DND-41 (cell line): Measurements from ENCODE around the gene MCF2L2.

Source experiments
- ATAC-seq: fragments of 200-7000 bp; cut with Tn5 transposase; 3 replicates; pipeline ENCODE4 v1.9.1; 2021; ENCODE audit warnings: low read depth; ENCODE audit not compliant: insufficient read depth
- DNase-seq: peaks from one replicate; pipeline ENCODE4 v3.0.0-alpha.2; 2020
- H2AFZ ChIP-seq: 2 replicates; pipeline ENCODE4 v1.6.0; 2012; ENCODE audit warnings: low read depth, low read length
- H3K27ac ChIP-seq: 2 replicates; pipeline ENCODE4 v1.5.1; 2012; ENCODE audit warnings: low read length, inconsistent platforms
- H3K27me3 ChIP-seq: fragments of 200-600 bp; sonication (generic); 2 replicates; pipeline ENCODE4 v1.6.0; 2012; ENCODE audit warnings: low read length, mild to moderate bottlenecking, inconsistent platforms; ENCODE audit not compliant: insufficient read depth, poor library complexity
- H3K36me3 ChIP-seq: 2 replicates; pipeline ENCODE4 v1.5.1; 2012; ENCODE audit warnings: low read length, inconsistent platforms; ENCODE audit not compliant: insufficient read depth
- H3K4me1 ChIP-seq: 2 replicates; pipeline ENCODE4 v1.5.1; 2012; ENCODE audit warnings: mild to moderate bottlenecking, low read length; ENCODE audit not compliant: insufficient read depth
- H3K4me2 ChIP-seq: 2 replicates; pipeline ENCODE4 v1.6.0; 2012; ENCODE audit warnings: mild to moderate bottlenecking, moderate library complexity, low read length, inconsistent platforms; ENCODE audit not compliant: insufficient read depth
- H3K4me3 ChIP-seq, 2 experiments: fragments of 200-600 bp in 1 of 2; shearing (Covaris generic) in 1 of 2; 2 replicates each; pipeline ENCODE4 v1.5.1; 2012 to 2016; ENCODE audit warnings: inconsistent platforms in 2 of 2, low read length in 2 of 2, mild to moderate bottlenecking in 2 of 2, low read depth in 1 of 2, moderate library complexity in 1 of 2
- H3K79me2 ChIP-seq: 2 replicates; pipeline ENCODE4 v1.6.0; 2012; ENCODE audit warnings: low read length, inconsistent platforms; ENCODE audit not compliant: insufficient read depth
- H3K9ac ChIP-seq: 2 replicates; pipeline ENCODE4 v1.6.0; 2012; ENCODE audit warnings: low read depth, mild to moderate bottlenecking, inconsistent platforms, low read length, moderate library complexity
- H3K9me3 ChIP-seq: 2 replicates; pipeline ENCODE4 v1.5.1; 2012; ENCODE audit warnings: low read length, moderate library complexity, mild to moderate bottlenecking, inconsistent platforms; ENCODE audit not compliant: insufficient read depth, severe bottlenecking
- H4K20me1 ChIP-seq: 2 replicates; pipeline ENCODE4 v1.6.0; 2012; ENCODE audit warnings: low read length; ENCODE audit not compliant: insufficient read depth
- EZH2 ChIP-seq: IDR thresholded peaks from 3 replicates; pipeline ENCODE4 v1.6.1; 2012; ENCODE audit warnings: borderline replicate concordance, low read depth, mild to moderate bottlenecking, moderate library complexity, low read length, inconsistent platforms; ENCODE audit not compliant: severe bottlenecking
- TF ChIP-seq, protein P1 (sequence below): IDR thresholded peaks from 2 replicates; pipeline ENCODE4 v1.5.1; 2012; ENCODE audit warnings: borderline replicate concordance, low read length, moderate library complexity, mild to moderate bottlenecking; ENCODE audit not compliant: poor library complexity, severe bottlenecking; ENCODE audit errors: extremely low read depth

Gene MCF2L2

GRCh38 chr3:183300996-183301562 is 127.3 kb downstream of the MCF2L2 start:
- Histone ChIP-seq H3K9ac (no peak overlapping the region), H3K4me3 (no peak overlapping the region), H4K20me1 (no peaks in the 10 kb centered on the region), H3K27me3 (no peaks in the 10 kb centered on the region), H3K27ac (no peak overlapping the region), H3K36me3 (no peaks in the 10 kb centered on the region), H3K4me2 (no peak overlapping the region), H3K79me2 (no peaks in the 10 kb centered on the region), H2AFZ (no peak overlapping the region), H3K9me3 (no peaks in the 10 kb centered on the region), H3K4me1 (peaks cover 12% of the 10 kb centered on the region)
- TF ChIP-seq EZH2 = no peak
- TF ChIP-seq, protein P1, sequence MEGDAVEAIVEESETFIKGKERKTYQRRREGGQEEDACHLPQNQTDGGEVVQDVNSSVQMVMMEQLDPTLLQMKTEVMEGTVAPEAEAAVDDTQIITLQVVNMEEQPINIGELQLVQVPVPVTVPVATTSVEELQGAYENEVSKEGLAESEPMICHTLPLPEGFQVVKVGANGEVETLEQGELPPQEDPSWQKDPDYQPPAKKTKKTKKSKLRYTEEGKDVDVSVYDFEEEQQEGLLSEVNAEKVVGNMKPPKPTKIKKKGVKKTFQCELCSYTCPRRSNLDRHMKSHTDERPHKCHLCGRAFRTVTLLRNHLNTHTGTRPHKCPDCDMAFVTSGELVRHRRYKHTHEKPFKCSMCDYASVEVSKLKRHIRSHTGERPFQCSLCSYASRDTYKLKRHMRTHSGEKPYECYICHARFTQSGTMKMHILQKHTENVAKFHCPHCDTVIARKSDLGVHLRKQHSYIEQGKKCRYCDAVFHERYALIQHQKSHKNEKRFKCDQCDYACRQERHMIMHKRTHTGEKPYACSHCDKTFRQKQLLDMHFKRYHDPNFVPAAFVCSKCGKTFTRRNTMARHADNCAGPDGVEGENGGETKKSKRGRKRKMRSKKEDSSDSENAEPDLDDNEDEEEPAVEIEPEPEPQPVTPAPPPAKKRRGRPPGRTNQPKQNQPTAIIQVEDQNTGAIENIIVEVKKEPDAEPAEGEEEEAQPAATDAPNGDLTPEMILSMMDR = no peak
- no peak for DNase-seq
- no peak for ATAC-seq

DNA sequence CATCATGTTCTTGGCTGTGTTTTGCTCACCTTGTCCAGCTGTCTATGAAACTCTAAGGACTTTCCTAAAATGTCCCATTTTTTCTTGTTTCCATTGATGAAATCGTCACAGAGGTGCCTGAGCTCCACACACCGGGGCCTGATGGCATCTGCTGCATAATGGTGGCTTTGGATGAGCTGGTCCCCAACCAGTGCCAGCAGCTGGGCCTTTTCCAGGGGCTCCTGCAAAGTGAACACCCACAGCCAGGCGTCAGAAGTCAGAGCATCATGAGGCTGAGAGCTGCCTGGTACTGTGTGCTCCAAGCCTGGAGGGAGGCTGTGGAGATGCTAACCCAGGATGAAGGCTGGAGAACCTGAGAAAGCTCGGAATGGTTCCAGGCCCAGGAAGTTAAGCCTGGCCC is 128.4 kb downstream of the MCF2L2 start:
- Histone ChIP-seq H3K4me2 (no peak overlapping the region), H2AFZ (no peak overlapping the region), H3K9ac (no peak overlapping the region), H3K4me3 (no peak overlapping the region), H3K27me3 (no peaks in the 10 kb centered on the region), H3K4me1 (peaks cover 12% of the 10 kb centered on the region), H3K79me2 (no peaks in the 10 kb centered on the region), H3K27ac (no peak overlapping the region), H3K36me3 (no peaks in the 10 kb centered on the region), H3K9me3 (no peaks in the 10 kb centered on the region), H4K20me1 (no peaks in the 10 kb centered on the region)
- DNase-seq (no peak), ATAC-seq (no peak)
- TF ChIP-seq EZH2 = no peak
- TF ChIP-seq, protein P1 = no peak

GRCh38 chr3:183298701-183299153 is 129.7 kb downstream of the MCF2L2 start:
- H3K4me2 ChIP-seq = no peak overlapping the region
- peaks cover 12% of the 10 kb centered on the region for H3K4me1 ChIP-seq
- H3K9me3 ChIP-seq = no peaks in the 10 kb centered on the region
- H3K27me3 ChIP-seq = no peaks in the 10 kb centered on the region
- H3K36me3 ChIP-seq = no peaks in the 10 kb centered on the region
- H2AFZ ChIP-seq = no peak overlapping the region
- TF ChIP-seq, protein P1 = no peak
- no peak for TF ChIP-seq EZH2
- no peaks in the 10 kb centered on the region for H3K79me2 ChIP-seq
- no peak overlapping the region for H3K9ac ChIP-seq
- H3K4me3 ChIP-seq = no peak overlapping the region
- ATAC-seq (no peak), DNase-seq (no peak)
- H4K20me1 ChIP-seq = no peaks in the 10 kb centered on the region
- H3K27ac ChIP-seq = no peak overlapping the region

DNA sequence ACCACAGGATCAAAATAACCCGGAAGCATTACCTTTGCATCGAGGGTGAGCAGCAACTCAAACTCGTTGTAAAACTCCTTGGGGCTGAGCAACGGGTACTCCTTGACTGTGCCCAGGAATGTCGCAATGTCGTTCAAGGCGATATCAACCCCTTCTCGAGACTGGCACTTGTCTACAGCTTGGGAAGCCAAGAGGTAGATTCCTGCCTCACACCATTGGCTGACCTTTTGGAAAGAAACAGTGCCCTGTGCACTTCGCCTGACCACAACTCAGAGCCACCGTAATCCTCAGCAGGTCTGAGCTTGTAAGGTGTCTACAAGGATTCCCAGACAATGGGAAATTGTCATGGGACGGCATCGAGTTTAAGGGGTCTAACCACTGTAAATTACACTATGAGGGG is 131.5 kb downstream of the MCF2L2 start:
- Histone ChIP-seq H3K4me2 (no peak overlapping the region), H4K20me1 (no peaks in the 10 kb centered on the region), H3K79me2 (no peaks in the 10 kb centered on the region), H2AFZ (no peak overlapping the region), H3K4me1 (peaks cover 5% of the 10 kb centered on the region), H3K27ac (no peak overlapping the region), H3K36me3 (no peaks in the 10 kb centered on the region), H3K27me3 (no peaks in the 10 kb centered on the region), H3K9me3 (no peaks in the 10 kb centered on the region), H3K4me3 (no peak overlapping the region), H3K9ac (no peak overlapping the region)
- ATAC-seq (no peak), DNase-seq (no peak)
- TF ChIP-seq, protein P1 = no peak
- TF ChIP-seq EZH2 = no peak
